Aorta (tissue), 5 donors: Measurements from ENCODE around the gene IDE. TPM values are rescaled to one million over a fixed set of nuclear protein-coding genes. Genes with fewer than 3 reads are reported as not detected.
"Not testable (repeated sequence)": the region's sequence is repeated elsewhere in the genome, so short reads cannot be mapped to it uniquely, and the experiment has no call there.

Source experiments
- ATAC-seq: fragments of 200-7000 bp; cut with Tn5 transposase; one replicate; pipeline ENCODE4 v1.9.1; 2022; ENCODE audit warnings: moderate library complexity; ENCODE audit not compliant: low FRiP score
- DNase-seq, 2 donors: peaks; one replicate each; pipeline ENCODE4 v3.0.0-alpha.2; 2020
- H3K27ac ChIP-seq, 2 donors: one replicate each; pipeline ENCODE4 v1.5.1; 2013; ENCODE audit warnings: low read length in 2 of 2, mild to moderate bottlenecking in 2 of 2, moderate library complexity in 2 of 2, control low read depth in 1 of 2, inconsistent platforms in 1 of 2, low read depth in 1 of 2
- H3K27me3 ChIP-seq, 2 donors: one replicate each; pipeline ENCODE4 v1.6.1; 2013; ENCODE audit warnings: control low read depth in 1 of 2, low read length in 1 of 2, mild to moderate bottlenecking in 1 of 2, moderate library complexity in 1 of 2; ENCODE audit not compliant: insufficient read depth in 2 of 2, control insufficient read depth in 1 of 2
- H3K36me3 ChIP-seq, 2 donors: one replicate each; pipeline ENCODE4 v1.6.1; 2013; ENCODE audit warnings: control low read depth in 1 of 2, low read length in 1 of 2, mild to moderate bottlenecking in 1 of 2; ENCODE audit not compliant: insufficient read depth in 2 of 2, control insufficient read depth in 1 of 2
- H3K4me1 ChIP-seq, 2 donors: one replicate each; pipeline ENCODE4 v1.6.1; 2013; ENCODE audit warnings: low read length in 2 of 2, control low read depth in 1 of 2, mild to moderate bottlenecking in 1 of 2, moderate library complexity in 1 of 2; ENCODE audit not compliant: insufficient read depth in 2 of 2, control insufficient read depth in 1 of 2
- H3K4me3 ChIP-seq, 2 donors: one replicate each; pipeline ENCODE4 v1.5.1; 2013; ENCODE audit warnings: low read length in 2 of 2, control low read depth in 1 of 2, mild to moderate bottlenecking in 1 of 2
- H3K9me3 ChIP-seq: one replicate; pipeline ENCODE4 v1.6.1; 2013; ENCODE audit warnings: mild to moderate bottlenecking, low read length; ENCODE audit not compliant: control insufficient read depth
- WGBS, 2 donors: extraction: QIAGEN DNeasy Blood & Tissue Kit; methylation state at CpG; one replicate each; pipeline ENCODE4 v1.1.7; 2013; 5-methylcytosine and 5-hydroxymethylcytosine counted together
- intact Hi-C, 2 donors: fragments of 100-400 bp; cut with DNase I; formaldehyde crosslinking; loops; one replicate each; pipeline versions ENCODE4 v1.14.2 to v1.15.0; 2022
- polyA plus RNA-seq, 2 donors: library from polyadenylated mRNA; stranded (reverse); fragments of 200-250 nt; gene quantifications; one replicate each; pipeline ENCODE4 v1.2.3, GENCODE V29; 2013
- total RNA-seq, 2 donors: library from RNA; stranded (reverse); fragmentation: NEBNext Ultra II Directional; extraction: Animal tissue kit (Norgen Biotek cat#: 25700); gene quantifications; one replicate each; pipeline ENCODE4 v1.2.1, GENCODE V29; 2021
- donor health status: healthy with polysubstance abuse.
- donor health status: Bipolar disorder and iron deficiency.
- donor health status: DM: no; HTN: no; CAD: no.
- donor health status: DM: no; HTN: no; CAD: no.
- donor health status: DM: yes; HTN: yes; CAD: no.

The IDE gene
- total and polyA plus RNA-seq, 4 donors: 8.8 to 42.3 (median 21.0) TPM

DNA sequence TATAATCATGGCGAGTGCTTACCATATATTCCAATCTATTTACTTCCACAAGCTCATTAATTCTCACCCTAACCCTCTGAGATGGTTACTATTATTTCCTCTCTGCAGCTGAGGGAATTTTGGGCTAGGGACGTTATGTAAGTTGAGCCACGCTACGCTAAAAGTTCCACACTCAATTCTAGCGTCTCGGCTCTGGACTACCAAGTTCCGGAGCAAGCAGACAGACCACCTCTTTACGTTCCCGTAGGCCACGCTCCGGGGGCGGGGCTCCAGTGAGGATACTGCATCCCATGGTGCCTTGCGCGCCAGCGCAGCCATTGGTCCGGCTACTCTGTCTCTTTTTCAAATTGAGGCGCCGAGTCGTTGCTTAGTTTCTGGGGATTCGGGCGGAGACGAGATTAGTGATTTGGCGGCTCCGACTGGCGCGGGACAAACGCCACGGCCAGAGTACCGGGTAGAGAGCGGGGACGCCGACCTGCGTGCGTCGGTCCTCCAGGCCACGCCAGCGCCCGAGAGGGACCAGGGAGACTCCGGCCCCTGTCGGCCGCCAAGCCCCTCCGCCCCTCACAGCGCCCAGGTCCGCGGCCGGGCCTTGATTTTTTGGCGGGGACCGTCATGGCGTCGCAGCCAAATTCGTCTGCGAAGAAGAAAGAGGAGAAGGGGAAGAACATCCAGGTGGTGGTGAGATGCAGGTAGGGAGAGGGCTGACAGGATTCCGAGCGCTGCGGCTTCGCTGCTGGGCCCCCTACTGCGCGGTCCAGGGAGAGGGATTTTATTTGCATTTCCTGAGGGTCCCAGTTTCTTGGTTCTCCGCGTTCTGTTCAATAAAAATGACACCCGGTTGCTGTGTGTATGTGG is 19.1 kb upstream of the IDE start, which contains the start of gene KIF11:
Gene KIF11, plus strand, starts transcription at position 370 of the 858 bp plus-strand sequence. Its CDS starts 246 bp downstream, at position 616.
- Histone ChIP-seq H3K27ac (peak within 1 kb of the TSS; percentile 79 to 83), H3K9me3 (no peaks in the 10 kb centered on the region), H3K4me1 (no peaks in the 10 kb centered on the region), H3K36me3 (no peaks in the 10 kb centered on the region), H3K27me3 (no peaks in the 10 kb centered on the region), H3K4me3 (peak within 1 kb of the TSS; percentile 58 to 81)
- WGBS, 2 donors: 0% methylated on average over 61 of the region's 61 CpGs
- DNase-seq: peak; percentile 99
- intact Hi-C loops: loop anchor here in 1 of 2 donors (5.0 kb wide), 1 partner anchor 104 kb away; no protein-coding TSS in a partner anchor
- peak; percentile 98 for ATAC-seq

DNA sequence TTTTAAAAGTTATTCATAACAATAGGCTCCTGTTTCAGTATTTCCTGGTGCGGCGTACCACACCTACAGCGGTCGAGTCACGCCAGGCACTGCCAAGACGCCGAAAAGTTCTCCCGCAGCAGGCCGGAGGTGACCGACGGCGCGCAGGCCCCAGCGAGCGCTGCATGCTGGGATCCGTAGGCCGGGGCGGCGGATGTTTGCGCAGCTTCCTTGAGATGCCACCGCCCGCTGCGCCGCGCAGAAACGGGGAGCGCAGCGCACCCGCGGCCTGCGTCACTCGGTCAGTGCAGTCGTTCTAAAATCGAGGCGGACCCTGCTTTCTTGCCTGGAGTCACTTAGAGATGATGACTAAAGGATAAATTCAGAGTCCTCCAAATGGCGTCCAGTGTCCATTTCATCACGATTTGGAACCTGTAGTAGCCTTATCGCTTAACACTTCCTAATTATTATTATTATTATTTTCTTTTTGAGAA is 17.7 kb upstream of the IDE start:
- no peaks in the 10 kb centered on the region for H3K4me1 ChIP-seq
- H3K9me3 ChIP-seq: no peaks in the 10 kb centered on the region
- intact Hi-C loops: loop anchor here in 1 of 2 donors (5.0 kb wide), 1 partner anchor 106 kb away; no protein-coding TSS in a partner anchor
- peak overlapping the region; percentile 30 to 49 for H3K4me3 ChIP-seq
- no peaks in the 10 kb centered on the region for H3K27me3 ChIP-seq
- H3K36me3 ChIP-seq: no peaks in the 10 kb centered on the region
- DNase-seq: peak; percentile 97
- peak; percentile 96 for ATAC-seq
- 1% methylated on average over 38 of the region's 38 CpGs for WGBS, 2 donors
- peak overlapping the region; percentile 79 to 83 for H3K27ac ChIP-seq

DNA sequence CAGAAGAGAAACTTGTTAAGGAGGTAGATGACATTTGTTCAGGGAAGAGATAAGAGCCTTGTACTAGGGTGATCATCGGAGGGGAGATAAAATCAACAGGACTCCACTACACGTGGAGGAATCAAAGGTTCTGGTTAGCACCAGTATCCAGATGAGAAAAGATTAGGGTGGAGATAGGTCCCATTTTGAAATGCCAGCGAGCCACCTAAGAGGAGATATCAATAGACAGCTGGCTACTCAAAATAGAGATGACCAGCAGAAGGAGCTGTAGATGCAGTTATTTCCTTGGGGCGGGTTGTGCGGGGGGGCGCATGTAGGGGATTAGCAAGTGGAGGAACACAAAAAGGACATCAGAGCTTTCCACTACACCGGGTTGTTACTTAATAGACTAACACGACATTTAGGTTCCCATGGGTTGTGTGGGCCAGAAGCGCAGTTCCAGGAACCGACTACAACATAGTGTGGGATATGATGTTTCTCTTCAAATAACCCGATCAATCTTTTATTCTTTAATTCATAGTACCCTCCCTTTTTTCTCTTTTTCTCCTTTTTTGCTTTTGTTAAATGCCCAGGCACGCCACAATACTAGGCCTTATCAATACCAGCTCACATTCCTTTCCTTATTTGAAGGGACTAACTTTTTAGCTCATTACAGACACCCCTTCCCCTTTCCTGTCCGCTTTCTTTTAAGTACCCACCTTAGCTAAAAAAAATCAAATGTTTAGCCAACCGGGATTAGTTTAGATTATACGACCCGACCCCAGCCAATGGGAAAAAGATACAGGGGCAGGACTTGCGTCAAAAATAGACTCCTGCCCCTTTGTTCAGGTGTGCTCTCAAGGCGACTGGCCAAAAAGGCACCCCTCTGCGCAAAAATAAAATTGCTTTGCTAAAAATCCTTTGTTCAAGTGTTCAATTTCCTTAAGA is 17.0 kb upstream of the IDE start:
- no peaks in the 10 kb centered on the region for H3K4me1 ChIP-seq
- WGBS, 2 donors: 52 to 54% methylated on average over 19 of the region's 19 CpGs
- no peaks in the 10 kb centered on the region for H3K27me3 ChIP-seq
- intact Hi-C loops: loop anchor here in 1 of 2 donors (5.0 kb wide), 1 partner anchor 106 kb away; no protein-coding TSS in a partner anchor
- no peaks in the 10 kb centered on the region for H3K36me3 ChIP-seq
- H3K4me3 ChIP-seq: no peak overlapping the region
- H3K9me3 ChIP-seq: no peaks in the 10 kb centered on the region
- DNase-seq: peak in 1 of 2 donors; percentile 70
- no peak for ATAC-seq
- peak overlapping the region; percentile 30 to 83 for H3K27ac ChIP-seq

DNA sequence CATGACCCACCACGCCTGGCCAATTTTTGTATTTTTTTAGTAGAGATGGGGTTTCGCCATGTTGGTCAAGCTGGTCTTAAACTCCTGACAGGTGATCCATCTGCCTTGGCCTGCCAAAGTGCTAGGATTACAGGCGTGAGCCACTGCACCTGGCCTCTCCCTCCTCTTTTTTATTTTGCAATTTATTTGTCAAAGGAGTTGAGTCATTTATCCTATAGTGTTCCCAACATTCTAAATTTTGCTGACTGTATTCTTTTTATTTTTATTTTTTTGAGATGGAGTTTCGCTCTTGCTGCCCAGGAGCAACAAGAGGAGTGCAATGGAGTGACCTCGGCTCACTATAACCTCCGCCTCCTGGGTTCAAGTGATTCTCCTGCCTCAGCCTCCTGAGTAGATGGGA is 8.5 kb upstream of the IDE start:
- ATAC-seq, DNase-seq, H3K27ac ChIP-seq, H3K9me3 ChIP-seq, H3K4me3 ChIP-seq, H3K4me1 ChIP-seq, H3K36me3 ChIP-seq, H3K27me3 ChIP-seq, intact Hi-C loops: not testable (repeated sequence)
- 89 to 93% methylated on average over 6 of the region's 6 CpGs for WGBS, 2 donors

DNA sequence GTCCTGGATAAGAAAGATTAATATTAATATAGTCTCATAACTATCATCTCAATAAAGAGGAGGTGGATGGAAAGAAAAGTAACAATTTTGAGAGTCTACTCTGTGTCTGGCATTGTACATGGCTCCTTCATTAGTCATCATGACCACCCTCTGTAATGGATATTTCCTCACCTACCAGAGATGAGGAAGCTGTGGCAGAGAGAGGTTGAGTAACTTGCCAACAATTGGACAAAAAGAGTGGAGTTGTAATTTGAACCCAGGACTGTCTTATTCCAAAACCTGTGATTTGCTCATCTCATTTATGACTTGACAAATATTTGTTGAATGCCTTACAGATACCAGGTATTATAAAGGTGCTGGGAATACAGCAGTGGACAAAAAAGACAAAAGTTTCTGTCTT is 2.1 kb upstream of the IDE start:
- H3K4me3 ChIP-seq: no peak overlapping the region
- DNase-seq (no peak), ATAC-seq (no peak)
- no peak overlapping the region for H3K27ac ChIP-seq
- H3K9me3 ChIP-seq: no peaks in the 10 kb centered on the region
- H3K36me3 ChIP-seq: no peaks in the 10 kb centered on the region
- no peaks in the 10 kb centered on the region for H3K27me3 ChIP-seq
- intact Hi-C loops: no loop called here
- H3K4me1 ChIP-seq: peaks cover 4 to 14% of the 10 kb centered on the region in 2 donors

DNA sequence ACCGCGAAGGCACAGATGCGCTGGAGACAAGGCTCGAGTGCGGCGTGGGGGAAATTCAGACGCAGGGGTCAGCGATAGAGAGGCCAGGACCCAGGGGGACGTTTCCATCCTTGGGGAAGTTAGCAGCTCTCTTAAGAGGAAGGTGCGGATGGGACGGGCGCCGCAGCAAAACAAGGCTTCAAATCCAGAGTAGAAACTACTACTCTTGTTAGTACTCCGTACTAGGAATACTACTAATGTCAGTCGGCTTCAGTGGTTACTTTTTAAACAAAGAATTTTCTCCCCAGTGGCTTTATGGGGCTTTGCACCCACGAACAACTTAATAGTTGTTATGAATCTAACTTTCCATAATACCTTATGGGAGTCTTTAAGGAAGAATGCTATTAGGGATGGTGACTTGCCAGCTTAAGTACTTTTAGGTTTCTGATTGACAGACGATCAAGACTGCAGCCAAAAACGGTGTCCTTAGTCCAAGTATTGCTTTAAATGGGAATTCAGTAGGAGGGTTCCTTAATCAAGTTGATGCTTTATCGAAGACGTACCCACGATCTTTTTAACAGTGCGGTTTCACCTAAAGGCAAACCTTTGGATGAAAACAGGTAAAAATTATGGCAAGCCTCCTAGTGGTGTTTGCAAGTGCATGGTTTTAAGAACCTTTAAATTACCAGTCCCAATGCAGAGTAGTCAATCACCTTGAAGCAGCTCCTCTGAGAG is 812 bp upstream of the IDE start:
- DNase-seq: no peak
- 6 to 7% methylated on average over 22 of the region's 22 CpGs for WGBS, 2 donors
- Histone ChIP-seq H3K36me3 (no peaks in the 10 kb centered on the region), H3K4me1 (peaks cover 4 to 14% of the 10 kb centered on the region in 2 donors), H3K27me3 (no peaks in the 10 kb centered on the region), H3K27ac (peak overlapping the region; percentile 70 to 91), H3K9me3 (no peaks in the 10 kb centered on the region), H3K4me3 (peak overlapping the region; percentile 19 to 90)
- no peak for ATAC-seq
- intact Hi-C loops: loop anchor here (1.0 kb wide), 1 partner anchor 57 kb away; no protein-coding TSS in a partner anchor

DNA sequence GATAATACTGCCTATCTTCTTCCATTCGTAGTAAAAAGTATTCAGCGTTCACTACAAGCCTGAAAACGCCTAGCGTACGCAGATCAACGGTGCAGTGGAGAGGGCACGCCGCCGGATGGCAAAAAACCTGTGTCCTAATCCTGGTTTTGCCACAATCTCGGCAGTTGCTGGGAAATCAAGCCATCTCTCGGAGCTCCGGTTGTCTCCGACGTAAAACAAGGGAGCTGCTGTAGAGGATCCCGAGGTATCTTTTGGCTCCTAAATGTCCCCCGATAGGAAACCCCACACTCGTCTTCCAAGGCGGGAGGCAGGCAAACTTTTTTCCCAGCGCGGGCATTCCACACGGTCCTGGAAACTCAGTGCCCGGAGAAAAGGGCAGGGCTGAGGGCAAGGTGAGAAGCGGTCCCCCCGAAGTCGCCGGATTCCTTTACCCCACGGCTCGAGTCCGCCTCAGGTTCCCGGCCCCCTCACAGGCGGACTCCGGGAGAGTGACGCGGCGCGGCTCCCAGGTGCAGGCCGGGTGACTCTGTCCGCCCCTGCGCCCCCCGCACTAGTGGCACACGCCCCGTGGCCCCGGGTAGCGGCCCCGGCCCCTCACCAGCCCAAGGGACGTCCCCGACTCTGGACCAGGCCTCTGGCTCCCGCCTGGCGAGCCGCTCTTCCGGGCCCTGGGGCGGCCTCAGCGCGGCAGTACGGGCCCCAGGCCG is 649 bp downstream of the IDE start:
- DNase-seq (peak; percentile 60 to 76), ATAC-seq (peak; percentile 37)
- H3K36me3 ChIP-seq: no peaks in the 10 kb centered on the region
- H3K4me1 ChIP-seq: peaks cover 4 to 14% of the 10 kb centered on the region in 2 donors
- intact Hi-C loops: no loop called here
- peak overlapping the region; percentile 90 to 95 for H3K4me3 ChIP-seq
- peak overlapping the region; percentile 1 to 91 for H3K27ac ChIP-seq
- no peaks in the 10 kb centered on the region for H3K27me3 ChIP-seq
- WGBS, 2 donors: 0 to 1% methylated on average over 50 to 56 of the region's 56 CpGs
- no peaks in the 10 kb centered on the region for H3K9me3 ChIP-seq
